GM08714 (cell line): Measurements from ENCODE around the gene IL1R1.

Experiments
- H3K4me3 ChIP-seq: fragments of 200-500 bp; sonication (Bioruptor generic); 2 replicates; pipeline ENCODE4 v1.5.1; 2014; ENCODE audit warnings: mild to moderate bottlenecking, low read length, inconsistent platforms
- ZNF274 ChIP-seq: IDR thresholded peaks from 2 replicates; pipeline ENCODE4 v1.6.1; 2012; ENCODE audit warnings: mild to moderate bottlenecking, low read depth, low read length

The IL1R1 gene

DNA sequence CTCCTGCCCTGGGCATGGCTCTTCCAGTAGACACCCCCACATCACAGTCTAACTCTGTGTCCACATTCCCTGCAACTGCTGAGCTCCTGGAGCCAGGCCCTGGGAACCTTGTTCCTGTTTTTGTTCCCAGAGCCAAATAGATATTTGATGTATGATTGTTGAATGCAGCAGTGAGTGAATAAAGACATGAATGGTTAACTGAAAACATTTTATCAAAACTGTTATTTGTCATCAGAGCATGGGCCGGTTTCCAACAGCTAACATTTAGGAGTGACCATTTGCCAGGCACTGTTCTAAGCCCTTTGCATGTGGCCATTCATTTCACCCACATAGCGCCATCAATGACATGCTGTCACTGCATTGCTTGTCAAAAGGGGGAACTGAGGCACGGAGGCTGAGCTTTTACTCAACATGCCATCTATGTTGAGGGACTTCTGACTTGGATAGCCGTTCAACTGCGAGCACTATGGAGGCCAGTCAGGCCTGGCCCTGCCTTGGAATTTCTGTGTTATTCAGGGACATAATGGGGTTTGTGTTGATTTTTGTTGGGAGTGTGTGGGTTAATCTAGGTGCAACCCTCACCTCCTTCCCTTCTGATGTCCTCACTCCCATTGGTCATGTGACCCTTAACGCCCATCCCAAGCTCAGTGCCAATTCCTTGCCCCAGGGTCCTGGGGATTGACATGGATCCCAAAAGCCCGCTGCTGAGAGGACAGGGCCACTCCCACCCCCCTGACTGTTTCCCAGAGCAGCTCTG is 12.6 kb downstream of the IL1R1 start:
- no peak for TF ChIP-seq ZNF274
- H3K4me3 ChIP-seq, result no peak overlapping the region

DNA sequence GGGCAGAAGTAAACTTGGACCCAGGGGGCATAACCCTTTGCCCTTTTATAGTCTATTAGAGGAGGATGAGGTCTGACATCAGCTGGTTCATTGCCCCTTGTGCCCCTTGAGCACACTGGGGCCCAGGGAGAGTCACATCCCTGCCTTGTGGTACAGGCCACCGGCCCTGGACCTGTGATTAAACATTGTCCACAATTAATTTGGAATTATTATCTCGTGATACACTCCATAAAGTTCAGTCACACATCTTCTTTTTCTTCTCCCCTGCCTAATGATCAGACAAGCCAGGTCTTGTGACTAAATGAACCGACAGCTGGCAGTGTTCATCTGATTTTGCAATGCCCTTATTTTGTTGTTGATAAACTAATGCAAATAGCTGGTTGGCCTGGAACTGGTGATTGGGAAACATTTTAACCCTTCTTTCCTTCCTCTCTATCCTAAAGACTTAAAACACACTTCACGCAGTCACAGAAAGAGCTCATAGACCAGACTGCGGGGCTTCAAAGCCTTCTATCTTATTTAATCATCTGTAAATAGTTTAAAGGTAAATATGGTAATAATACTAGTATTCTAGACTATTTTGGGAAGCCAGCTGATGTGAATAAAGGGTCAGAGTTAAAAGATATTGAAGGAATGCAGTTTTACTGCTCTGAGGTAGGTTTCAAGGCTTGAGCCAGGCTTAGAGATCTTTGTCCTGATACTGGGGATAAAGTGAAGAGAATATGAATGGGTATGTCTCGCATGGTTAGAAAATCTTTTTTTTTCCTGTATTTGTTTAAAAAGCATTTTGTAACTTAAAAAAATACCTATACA is 13.4 kb downstream of the IL1R1 start:
- TF ChIP-seq ZNF274, result no peak
- H3K4me3 ChIP-seq, result no peak overlapping the region

DNA sequence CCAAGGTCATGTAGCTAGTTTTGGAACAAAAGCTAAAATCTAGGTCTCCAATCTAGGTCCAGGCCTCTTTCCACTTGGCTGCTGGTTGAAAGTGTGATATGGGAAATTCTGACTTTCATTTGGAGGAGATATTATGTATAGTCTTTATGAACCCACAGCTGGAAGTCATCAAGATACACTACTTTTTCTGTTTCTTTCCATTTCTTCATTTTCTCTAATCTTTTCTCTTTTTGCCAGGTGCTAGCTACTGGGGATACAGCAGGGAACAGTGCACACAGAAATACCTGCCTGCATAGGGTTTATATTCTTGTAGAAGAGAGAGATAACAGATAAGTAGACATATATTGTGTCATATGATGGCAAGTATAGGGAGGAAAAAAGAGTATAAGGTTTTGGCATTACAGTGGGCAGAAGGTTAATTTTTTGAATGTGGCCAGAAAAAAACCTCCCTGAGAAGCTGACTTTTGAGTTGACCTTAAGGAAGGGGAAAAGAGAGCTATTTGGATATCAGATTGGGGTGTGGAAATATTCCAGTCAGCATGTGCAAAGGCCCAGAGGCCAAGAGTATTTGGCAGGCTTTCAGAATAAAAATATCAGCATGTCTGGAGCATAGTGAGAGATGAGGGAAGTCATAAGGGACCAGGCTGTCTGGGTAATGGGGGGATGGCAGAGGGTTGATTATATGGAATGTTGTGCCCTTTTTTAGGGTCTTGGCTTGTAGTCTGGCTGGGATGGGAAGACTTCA is 15.6 kb downstream of the IL1R1 start:
- TF ChIP-seq ZNF274, result no peak
- no peak overlapping the region for H3K4me3 ChIP-seq

DNA sequence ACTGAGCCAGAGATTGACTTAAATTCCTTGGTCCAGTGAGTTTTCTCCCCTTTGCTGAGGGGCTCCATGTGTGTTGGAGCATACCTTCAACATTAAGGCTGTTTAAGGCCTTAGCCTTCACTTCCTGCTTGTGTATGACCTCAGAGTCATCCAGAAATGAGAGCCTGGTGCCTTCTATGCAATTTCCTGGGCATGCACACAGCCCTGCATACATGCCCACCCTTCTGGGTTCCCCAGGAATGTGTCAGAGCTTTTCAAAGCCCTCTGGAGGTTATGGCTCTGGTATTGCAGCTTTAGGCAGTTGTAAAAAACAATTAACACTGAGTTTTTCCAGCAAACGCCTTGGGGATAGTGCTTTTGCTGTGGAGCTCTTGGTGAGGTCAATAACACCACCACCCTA is 16.7 kb downstream of the IL1R1 start:
- no peak overlapping the region for H3K4me3 ChIP-seq
- TF ChIP-seq ZNF274, result no peak

DNA sequence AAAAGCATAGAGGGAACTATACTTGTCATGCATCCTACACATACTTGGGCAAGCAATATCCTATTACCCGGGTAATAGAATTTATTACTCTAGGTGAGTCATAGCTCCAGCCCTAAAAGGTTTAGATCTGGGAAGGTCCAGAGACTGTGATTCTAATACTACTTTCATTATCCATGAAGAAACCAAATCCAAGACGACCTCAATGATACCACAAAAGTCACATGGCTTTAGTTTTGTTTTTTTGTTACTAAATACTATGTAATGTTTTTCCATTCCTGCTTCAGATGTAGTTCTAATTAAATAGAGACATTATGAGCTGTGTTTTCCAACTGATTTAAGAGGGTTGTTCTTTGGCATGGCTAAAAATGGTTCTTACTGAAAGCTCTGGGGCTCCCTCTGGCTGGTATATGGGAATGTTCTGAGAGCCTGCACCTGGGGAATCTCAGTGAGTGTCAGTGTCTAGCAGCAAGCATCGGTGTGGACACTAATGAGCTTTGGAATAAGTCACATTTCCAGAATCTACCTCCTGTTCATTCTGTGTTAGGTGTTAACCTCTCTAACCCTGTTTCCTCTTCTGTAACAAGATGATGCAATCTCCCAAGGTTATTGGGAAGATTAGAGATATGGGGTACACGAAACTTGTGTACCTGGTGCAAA is 23.8 kb downstream of the IL1R1 start:
- TF ChIP-seq ZNF274, result no peak
- H3K4me3 ChIP-seq, result no peak overlapping the region

DNA sequence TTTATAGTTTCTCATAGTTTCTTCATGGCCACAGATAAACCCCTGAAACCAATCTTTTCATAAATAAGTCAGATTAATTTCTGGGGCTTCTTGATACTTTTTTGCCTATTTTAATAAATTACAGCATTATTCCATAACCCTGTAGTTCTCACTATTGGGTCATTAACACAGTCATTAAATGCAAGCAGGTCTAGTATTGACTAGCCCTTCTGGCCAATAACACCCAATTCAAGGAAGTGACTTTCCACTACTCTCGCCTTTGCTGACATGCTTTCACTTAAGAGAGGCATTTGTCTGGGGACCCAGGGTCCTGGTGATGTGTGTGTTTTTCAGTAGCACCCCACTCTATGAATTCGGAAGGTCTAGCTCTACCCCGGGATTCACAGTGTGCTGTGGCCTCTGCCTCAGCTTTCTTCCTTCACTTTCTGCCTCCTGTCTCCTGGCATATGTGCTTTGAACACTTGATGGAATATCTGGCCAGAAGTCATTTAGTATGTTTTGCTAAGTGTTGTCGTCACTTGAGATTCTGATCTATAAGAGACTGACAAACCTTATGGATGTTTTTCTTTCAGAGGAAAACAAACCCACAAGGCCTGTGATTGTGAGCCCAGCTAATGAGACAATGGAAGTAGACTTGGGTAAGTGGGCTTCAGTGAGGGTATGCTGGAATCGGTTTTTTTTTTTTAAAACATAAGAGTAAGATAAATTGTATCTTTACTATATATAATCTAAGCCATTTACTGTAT is 25.7 kb downstream of the IL1R1 start:
- no peak for TF ChIP-seq ZNF274
- H3K4me3 ChIP-seq, result no peak overlapping the region

DNA sequence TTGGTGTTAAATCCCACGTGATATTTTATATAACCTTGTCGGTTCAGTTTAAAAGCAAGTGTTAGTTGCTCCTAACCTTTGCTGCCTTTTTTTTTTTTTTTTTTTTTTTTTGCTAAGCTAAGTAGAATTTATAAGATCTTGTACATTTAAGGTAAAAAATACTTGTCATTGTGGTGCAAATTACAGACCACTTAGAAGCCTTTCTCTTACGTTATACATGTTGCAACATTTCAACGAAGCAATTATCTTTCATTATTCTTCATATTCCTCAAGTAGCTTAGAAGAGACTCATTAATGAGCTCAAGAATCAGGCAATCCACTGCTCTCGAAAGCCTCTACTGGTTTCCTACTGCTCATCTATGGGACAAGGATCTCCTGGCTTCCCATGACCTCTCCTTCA is 29.4 kb downstream of the IL1R1 start:
- no peak for TF ChIP-seq ZNF274
- H3K4me3 ChIP-seq, result no peak overlapping the region

DNA sequence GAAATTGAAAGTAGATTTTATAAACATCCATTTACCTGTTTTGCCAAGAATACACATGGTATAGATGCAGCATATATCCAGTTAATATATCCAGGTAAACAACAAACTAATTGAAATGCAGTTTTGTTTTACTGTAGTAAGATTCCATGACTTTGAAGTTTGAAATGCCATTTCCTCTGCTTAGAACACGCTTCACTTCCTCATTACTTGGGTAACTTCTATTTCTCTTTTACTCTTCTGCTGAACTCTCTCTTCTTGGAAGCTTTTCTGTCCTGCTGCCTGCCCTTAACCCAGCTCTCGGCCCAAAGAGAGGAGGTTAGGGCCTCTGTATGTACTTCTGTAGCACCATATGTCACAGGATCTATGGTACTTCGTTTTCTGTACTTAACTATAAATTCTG is 30.2 kb downstream of the IL1R1 start:
- no peak for TF ChIP-seq ZNF274
- no peak overlapping the region for H3K4me3 ChIP-seq

DNA sequence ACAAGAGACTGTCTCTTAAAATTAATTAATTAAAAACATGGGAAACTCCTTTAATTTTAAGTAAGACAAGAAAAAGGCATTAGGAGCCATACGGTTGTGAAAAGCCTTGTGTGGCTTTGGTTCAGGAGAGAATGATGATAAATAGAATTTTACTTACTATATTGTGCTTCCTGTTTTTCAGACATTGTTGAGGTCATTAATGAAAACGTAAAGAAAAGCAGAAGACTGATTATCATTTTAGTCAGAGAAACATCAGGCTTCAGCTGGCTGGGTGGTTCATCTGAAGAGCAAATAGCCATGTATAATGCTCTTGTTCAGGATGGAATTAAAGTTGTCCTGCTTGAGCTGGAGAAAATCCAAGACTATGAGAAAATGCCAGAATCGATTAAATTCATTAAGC is 33.6 kb downstream of the IL1R1 start:
- no peak for TF ChIP-seq ZNF274
- no peak overlapping the region for H3K4me3 ChIP-seq

DNA sequence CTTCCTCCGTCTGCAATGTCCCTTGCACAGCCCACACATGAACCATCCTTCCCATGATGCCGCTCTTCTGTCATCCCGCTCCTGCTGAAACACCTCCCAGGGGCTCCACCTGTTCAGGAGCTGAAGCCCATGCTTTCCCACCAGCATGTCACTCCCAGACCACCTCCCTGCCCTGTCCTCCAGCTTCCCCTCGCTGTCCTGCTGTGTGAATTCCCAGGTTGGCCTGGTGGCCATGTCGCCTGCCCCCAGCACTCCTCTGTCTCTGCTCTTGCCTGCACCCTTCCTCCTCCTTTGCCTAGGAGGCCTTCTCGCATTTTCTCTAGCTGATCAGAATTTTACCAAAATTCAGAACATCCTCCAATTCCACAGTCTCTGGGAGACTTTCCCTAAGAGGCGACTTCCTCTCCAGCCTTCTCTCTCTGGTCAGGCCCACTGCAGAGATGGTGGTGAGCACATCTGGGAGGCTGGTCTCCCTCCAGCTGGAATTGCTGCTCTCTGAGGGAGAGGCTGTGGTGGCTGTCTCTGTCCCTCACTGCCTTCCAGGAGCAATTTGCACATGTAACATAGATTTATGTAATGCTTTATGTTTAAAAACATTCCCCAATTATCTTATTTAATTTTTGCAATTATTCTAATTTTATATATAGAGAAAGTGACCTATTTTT is 35.4 kb downstream of the IL1R1 start:
- no peak for TF ChIP-seq ZNF274
- no peak overlapping the region for H3K4me3 ChIP-seq

DNA sequence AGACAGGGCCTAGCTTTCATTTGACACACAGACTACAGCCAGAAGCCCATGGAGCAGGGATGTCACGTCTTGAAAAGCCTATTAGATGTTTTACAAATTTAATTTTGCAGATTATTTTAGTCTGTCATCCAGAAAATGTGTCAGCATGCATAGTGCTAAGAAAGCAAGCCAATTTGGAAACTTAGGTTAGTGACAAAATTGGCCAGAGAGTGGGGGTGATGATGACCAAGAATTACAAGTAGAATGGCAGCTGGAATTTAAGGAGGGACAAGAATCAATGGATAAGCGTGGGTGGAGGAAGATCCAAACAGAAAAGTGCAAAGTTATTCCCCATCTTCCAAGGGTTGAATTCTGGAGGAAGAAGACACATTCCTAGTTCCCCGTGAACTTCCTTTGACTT is 36.5 kb downstream of the IL1R1 start:
- no peak for TF ChIP-seq ZNF274
- H3K4me3 ChIP-seq, result no peak overlapping the region

DNA sequence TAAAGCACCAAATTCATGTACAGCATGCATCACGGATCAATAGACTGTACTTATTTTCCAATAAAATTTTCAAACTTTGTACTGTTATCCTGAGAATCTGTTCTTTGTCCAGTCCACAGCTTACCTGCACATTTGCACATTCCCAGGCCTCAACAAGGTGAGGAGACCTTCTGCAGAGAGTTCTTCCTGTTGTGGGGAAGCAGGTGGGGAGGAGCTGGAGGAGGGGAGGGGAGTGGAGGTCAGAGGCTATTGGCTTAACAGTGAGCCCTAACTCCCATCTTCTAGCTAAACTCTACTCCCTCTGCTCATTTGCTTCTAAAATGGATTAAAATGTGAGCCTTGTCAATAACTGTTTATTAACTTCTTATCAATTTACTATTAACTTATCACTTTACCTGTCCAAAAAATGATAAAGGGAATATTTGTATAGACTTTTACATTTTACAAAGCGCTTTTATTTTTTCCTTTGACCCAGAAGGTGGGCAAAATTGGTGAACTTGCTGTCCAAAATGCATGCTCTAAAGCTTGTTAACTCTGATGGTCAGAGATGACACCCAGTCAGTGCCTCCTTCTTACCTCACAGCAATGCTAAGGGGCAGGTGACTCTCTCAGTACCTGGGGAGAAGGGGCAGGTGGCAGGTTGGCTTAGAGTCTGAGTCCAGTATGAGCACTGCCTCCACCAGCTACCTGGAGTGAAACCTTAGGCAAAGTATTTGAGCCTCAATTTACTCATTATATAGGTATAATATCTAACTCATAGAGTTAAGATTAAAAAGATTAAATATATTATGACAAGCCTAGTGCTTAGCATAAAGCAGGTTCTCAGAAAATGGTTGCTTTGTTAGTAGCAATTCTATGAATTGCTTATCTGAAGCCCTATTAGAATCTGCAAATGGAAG is 37.5 kb downstream of the IL1R1 start:
- no peak for TF ChIP-seq ZNF274
- H3K4me3 ChIP-seq, result no peak overlapping the region
